ENCODE results near the gene PARN.
"Not testable (repeated sequence)": the region's sequence is repeated elsewhere in the genome, so short reads cannot be mapped to it uniquely, and the experiment has no call there.

PARN gene, protein sequence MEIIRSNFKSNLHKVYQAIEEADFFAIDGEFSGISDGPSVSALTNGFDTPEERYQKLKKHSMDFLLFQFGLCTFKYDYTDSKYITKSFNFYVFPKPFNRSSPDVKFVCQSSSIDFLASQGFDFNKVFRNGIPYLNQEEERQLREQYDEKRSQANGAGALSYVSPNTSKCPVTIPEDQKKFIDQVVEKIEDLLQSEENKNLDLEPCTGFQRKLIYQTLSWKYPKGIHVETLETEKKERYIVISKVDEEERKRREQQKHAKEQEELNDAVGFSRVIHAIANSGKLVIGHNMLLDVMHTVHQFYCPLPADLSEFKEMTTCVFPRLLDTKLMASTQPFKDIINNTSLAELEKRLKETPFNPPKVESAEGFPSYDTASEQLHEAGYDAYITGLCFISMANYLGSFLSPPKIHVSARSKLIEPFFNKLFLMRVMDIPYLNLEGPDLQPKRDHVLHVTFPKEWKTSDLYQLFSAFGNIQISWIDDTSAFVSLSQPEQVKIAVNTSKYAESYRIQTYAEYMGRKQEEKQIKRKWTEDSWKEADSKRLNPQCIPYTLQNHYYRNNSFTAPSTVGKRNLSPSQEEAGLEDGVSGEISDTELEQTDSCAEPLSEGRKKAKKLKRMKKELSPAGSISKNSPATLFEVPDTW

DNA sequence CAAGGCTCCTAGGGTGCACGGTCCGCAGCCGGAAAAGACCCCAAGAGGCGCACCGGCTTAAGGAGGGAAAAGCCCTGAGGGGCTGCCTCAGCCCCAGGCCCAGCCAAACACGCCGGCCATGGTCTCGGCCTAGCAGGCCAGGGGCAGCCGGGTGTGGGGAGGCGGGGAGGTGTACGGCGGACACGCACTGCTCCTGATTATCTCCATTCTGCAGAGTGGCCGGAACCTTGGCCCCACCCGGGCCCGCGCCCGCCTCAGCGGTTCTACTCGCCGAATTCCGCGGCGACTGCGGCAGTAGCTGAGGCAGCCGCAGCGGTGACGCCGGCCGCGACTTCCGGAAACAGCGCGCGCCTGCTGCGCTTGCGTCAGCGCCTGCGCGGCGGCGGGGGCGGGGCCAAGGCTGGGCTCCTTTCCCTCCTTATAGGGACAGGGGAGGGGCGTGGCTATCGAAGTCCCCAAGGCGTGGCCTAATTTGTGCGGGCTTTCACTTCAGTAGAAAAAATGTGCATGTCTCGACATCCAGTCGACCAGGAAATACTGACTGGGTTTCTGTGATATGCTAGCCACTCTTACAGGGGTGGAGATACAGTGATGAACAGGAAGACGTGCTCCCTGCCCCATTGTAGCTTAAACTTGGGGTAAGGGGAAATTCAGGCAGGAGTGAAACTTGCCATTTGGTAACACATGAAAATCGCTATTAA, at the start of gene PARN:
Gene PARN (minus strand): TSS at position 342 of the 701 bp plus-strand sequence. CDS start 135 bp downstream, at position 207.
- DNase-seq, result peak; percentile 98

DNA sequence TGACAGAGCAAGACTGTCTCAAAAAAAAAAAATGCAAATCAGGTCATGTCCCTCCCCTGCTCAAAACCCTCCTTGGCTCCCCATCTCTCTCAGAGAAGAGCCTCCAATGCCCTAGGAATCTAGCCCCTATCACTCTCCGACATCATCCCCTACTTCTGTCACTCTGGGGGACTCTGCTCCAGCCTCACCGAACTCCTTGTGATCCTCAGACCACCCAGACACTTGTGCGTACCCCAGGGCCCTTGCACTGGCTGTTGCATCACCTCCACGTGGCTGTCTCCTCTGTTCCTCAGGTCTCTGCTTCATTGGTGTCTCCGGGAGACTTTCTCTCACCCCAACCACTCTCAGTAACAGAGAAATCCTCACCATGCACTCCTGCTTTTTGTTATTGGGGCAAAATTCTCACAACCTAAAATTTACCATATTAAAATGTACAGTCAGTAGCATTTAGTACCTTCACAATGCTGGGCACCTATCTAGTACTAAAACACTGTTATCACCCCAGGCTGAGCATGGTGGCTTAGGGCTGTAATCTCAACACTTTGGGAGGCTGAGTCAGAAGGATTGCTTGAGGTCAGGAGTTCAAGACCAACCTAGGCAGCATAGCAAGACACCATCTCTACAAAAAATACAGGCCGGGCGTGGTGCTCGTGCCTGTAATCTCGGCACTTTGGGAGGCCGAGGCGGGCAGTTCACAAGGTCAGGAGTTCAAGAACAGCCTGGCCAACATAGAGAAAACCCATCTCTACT, 48.9 kb upstream of the PARN start:
- DNase-seq, result no peak

DNA sequence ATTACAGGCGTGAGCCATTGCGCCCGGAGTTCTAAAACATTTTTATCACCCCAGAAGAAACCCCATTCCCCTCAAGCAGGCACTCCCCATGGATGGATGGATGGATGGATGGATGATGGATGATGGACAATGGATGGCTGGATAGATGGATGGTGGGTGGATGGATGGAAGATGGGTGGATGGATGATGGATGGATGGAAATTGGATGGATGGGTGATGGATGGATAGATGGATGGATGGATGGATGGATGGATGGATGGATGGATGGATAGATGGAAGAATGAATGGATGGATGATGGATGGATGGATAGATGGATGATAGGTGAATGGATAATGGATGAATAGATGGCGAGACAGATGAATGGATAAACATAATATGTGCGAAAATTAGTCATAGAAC, 47.6 kb upstream of the PARN start:
- DNase-seq, result no peak

DNA sequence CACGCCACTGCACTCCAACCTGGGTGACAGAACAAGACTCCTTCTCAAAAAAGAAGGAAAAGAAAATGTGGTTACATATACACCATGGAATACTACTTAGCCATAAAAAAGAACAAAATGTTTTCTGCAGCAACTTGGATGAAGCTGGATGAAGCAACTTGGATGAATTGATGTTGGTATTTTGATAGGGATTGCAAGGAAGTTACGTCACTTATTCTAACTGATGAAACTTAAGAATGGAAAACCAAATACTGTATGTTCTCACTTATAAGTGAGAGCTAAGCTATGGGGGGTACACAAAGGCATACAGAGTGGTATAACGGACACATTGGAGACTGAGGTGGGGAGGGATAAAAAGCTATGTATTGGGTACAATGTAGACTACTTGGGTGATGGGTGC, 46.6 kb upstream of the PARN start:
- DNase-seq, result no peak

DNA sequence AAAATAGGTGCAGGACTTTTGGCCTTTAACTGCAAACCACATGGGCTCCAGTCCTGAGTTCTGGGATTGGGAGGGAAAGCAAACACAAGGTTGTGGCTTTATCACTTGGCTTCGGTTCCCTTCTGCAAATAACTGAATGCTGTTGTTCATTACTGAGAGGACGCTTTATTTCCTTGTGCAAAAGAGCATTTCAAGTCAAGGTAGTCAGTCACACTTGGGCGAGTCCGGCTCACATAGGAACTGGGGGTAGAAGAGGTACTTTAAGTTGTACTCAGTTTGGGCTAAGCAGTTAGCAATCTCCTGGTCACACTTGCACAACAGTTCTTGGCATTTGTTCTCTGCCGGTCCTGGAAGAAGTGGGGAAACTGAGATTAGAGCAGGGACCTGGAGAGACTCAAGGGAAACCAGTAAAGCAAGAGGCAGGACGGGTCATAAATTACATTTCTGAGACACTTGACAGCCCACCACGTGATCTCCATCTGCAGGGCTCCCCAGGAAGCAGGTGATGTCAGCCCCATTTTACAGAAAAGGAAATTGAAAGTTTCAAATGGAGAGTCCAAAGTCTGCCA, 42.4 kb upstream of the PARN start:
- no peak for DNase-seq

DNA sequence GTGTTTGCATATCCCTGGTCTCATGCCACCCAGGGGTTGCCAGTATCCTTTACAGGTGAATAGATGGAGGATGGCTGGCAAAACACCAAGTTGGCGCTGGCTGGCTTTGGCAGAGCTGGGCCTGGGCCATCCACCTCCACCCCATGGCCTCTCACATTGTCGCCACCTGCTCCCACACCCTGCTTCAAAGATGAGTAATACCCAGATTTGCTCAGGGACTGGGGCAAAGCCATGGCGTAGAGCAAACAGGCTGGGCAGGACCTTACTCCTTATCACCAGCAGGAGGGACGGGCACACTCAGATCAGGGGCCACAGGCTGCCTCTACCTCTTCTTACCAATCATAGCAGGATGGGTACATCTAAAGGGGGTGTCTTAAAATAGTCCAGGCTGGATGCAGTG, 39.7 kb upstream of the PARN start:
- no peak for DNase-seq

DNA sequence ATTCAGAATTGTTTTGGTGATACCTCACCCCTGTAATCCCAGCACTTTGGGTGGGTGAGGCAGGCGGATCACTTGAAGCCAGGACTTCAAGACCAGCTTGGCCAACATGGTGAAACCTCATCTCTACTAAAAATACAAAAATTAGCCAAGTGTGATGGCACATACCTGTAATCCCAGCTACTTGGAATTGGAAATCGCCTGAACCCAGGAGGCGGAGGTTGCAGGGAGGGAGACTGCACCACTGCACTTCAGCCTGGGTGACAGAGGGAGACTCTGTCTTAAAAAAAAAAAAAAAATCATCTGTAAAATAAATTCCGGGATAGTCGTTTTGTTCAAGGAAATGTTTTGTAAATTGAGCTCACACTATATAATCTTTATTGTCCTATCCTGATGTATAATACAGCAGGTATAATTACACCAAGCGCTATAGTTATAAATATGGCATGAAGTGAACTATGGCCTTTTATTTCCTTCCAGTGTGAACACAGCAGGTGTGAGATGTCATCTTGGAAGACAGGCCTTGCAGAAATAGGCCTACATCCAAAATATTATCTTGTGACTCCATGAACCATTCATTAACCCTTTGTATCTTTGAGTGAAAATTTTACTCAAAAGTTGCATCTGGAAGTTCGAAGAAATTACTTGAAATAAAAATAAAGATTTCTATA, 38.6 kb upstream of the PARN start:
- DNase-seq, result no peak

DNA sequence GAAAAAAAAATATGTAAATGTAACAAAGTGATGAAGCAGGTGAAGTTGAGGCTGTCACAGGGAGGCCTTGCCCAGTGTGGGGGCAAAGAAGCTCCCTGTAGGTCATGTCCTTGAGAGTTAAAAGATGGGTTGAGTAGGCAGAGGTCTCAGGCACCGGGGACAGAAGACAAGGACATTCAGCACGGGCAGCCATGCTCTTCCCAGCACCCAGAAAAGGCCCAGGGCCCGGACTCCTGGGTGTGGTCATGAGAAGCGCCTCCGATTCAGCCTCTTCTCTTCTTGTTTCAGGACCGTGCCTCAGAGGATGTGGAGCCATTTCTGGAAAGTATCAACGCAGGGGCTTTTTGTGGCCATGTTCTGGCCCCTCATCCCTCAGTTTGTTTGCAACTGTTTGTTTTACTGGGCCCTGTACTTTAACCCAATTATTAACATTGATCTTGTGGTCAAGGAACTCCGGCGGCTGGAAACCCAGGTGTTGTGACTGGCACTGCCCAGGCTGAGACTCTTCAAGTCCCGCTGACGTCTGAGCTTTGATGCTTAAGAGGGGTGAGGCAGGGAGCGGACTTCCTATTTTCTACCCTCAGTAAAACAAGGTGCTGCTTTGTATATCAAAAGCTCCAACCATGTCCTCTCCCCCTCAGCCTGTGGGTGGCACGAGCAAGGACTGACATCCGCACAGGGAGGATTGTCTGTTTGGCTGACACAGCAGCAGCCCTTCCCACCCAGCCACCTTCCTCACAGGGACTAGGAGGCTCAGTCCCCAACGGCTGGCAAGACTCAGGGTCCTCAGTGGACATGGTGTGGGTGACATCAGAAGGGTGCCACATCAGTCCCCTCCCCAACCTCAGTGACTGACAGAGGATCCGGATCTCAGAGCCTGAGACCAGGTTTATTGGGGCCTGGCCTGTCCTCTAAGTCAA, 37.5 kb upstream of the PARN start:
- DNase-seq, result no peak

DNA sequence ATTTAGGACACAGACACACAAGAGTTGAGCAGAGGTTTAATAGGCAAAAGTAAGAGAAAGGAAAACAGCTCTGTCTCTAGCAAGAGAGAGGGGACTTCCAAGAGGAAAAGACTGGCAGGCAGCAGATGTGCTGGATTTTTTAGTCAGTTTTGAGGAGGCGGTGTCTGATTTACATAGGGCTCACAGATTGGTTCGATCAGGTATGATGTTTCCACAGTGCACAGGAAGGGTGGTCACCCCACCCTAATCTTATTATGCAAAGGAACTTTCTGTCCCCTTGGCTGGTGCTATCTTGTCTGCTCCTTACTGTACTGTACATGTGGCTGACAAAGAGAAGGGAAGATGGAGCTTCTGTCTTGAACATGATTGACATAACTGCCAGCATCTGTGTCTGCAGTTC, 28.0 kb upstream of the PARN start:
- DNase-seq, result no peak

DNA sequence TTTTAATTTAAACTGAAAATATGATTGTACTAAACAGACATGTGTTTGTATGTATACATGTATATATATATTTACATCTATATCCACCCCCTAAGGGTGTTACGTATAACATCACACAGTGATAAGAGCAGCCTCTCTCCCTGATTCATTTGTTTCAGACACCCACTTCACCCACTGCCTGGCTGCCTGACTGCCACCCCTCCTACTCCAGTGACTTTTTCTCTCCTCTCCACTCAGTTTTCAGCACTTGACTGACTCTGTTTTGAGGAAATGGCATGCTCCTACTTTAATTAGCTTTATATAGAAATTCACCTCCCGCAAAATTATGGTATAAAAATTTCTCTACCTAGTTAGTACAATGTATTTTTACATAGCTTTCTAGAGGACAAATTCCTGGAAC, 22.7 kb upstream of the PARN start:
- no peak for DNase-seq

DNA sequence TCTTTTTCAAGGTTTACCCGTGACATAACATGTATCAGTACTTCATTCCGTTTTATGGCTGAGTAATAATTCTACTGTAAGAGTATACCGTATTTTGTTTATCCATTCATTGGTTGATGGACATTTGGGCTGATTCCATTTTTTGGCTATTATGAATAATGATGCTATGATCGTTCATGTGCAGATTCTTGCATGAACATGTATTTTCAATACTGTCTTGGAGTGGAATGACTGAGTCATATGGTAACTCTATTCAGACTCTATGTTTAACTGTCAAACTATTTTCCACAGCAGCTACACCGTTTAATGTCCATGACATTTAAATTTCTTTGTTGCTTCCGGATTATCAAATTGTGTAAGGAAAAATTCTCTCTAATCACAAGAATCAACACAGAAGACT, 20.6 kb upstream of the PARN start:
- DNase-seq, result no peak

DNA sequence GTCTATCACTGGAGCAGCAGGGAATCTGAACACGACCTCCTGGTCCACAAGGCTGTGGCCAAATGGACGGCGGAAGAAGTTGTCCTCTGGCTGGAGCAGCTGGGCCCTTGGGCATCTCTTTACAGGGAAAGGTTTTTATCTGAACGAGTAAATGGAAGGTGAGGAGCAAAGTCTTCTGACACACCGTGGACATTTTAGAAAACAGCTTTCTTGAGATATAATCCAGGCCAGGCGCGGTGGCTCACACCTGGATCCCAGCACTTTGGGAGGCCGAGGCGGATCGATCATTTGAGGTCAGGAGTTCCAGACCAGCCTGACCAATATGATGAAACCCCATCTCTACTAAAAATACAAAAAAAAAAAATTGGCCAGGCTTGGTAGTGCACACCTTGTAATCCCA, 19.8 kb upstream of the PARN start:
- DNase-seq, result no peak

DNA sequence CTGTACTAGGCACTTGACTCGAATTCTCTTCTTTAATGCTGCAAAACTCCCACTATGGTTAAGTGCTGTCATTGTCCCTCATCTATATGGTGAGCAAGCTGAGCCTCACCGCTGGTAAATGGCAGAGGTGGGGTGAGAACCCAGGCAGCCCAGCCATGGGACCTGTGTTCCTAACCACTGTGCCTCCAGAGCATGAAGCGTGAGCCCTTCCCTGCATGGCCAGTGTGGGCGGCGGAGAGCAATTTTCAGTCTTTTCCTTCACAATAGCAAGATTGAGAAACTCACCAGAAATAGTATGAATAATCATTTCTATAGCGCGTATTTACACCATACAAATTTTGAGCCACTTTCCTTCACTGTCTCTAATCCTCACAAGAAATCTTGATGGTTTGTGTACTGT, 11.9 kb upstream of the PARN start:
- DNase-seq, result no peak

DNA sequence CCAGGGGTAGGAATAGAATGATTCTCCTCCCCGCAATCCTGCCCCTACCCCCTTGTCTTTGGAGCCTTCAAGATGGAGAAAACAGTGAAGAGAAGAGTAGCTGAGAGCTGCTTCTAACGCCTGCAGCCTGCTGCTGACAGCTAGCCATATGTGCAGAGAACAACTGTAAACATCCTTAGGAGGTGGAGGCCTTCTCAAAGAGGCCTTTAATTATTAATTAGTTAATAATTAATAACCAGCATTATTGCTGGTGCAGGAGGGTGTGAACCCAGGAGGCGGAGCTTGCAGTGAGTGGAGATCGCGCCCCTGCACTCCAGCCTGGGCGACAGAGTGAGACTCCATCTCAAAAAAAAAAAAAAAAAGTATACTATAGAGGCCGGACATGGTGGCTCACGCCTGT, 11.1 kb upstream of the PARN start:
- DNase-seq, result no peak

DNA sequence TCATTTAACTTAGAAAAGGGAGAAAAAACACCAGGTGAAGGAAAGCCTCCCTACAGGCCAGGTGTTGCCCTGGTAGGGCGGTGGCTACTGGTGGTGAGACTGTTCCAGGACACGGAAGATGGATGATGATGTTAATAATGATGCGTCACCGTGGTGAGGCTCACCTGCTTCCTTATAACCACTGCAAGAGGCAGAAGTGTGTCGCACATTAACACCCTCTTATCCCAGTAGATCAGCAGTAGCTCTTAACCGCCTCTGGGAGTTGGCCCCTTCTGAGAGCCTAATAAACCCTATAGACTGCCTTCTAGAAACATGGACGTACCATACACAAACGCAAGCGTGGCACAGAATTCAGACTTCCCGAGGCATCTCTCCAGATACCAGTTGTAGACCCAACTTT, 10.5 kb upstream of the PARN start:
- DNase-seq, result no peak

DNA sequence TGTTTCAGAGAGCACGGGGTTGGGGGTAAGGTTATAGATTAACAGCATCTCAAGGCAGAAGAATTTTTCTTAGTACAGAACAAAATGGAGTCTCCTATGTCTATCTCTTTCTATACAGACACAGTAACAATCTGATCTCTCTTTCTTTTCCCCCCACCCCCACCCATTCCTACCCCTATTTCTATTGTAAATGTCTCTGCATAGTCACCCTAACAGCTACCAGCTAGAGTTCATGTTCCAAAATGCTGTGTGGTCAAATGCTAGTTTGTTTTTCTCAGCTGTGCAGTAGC, 6.8 kb upstream of the PARN start:
- DNase-seq, result not testable (repeated sequence)

DNA sequence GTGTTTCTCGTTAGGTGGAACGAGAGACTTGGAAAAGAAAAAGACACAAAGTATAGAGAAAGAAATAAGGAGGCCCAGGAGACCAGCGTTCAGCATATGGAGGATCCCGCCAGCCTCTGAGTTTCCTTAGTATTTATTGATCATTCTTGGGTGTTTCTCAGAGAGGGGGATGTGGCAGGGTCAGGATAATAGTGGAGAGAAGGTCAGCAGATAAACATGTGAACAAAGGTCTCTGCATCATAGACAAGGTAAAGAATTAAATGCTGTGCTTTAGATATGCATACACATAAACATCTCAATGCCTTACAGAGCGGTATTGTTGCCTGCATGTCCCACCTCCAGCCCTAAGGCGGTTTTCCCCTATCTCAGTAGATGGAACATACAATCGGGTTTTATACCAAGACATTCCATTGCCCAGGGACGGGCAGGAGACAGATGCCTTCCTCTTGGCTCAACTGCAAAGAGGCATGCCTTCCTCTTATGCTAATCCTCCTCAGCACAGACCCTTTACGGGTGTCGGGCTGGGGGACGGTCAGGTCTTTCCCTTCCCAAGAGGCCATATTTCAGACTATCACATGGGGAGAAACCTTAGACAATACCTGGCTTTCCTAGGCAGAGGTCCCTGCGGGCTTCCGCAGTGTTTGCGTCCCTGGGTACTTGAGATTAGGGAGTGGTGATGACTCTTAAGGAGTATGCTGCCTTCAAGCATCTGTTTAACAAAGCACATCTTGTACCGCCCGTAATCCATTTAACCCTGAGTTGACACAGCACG, 6.3 kb upstream of the PARN start:
- not testable (repeated sequence) for DNase-seq

DNA sequence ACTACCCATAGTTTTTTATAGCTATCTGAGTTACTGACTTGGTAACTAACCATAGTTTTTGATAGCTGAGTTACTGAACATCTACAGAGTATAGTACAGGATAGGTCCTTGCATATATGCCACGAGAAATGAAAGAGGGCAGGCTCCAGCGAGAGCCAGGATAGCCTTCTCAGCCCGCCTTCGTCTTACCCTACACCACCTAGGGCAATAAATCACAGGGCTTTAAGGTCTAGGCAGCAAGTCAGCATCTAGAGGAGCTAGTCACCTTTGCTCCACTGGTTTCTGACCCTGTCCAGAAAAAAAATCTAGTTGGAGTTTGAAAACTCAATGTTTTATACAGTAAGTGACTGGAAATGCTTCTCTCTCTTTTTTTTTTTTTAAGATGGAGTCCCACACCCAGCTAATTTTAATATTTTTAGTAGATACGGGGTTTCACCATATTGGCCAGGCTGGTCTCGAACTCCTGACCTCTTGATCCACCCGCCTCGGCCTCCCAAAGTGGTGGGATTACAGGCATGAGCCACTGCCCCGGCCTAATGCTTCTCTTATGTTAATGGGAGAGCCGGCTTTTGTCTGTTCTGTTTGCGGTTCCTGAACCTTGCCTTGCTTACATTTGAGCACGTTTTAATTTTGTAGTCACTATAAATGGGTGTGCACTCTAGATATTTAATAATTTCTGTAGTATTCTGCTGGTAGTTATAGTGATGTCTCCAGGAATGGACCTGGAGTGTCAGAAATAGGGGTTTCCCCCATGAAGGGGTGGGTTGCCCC, 5.5 kb upstream of the PARN start:
- no peak for DNase-seq

DNA sequence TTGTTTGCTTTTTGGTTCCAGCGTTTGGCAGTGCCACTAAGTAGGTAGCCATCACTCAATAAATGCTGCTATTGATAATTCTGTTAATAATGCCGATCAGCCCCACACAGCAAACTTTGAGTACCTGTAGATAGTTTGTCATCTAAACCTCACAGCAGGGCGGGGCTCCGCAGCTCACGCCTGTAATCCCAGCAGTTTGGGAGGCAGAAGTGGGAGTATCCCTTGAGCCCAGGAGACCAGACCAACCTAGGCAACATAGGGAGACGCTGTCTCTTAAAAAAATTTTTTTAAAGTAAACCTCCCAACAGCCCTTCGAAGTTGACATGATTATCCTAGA, 4.3 kb upstream of the PARN start:
- DNase-seq, result no peak

Measured in CD4-positive, alpha-beta T cell treated with Interleukin-15 for 1 hour (primary cell).